Panc1 (cell line): ENCODE data around the gene IFT57. TPM values are rescaled to one million over a fixed set of nuclear protein-coding genes. Genes with fewer than 3 reads are reported as not detected.
A peak's percentile ranks its signal among the peaks of the same experiment; 100 is the strongest.

Experiments used
- ATAC-seq: fragments of 200-7000 bp; cut with Tn5 transposase; 2 replicates; pipeline ENCODE4 v1.9.1; 2020; ENCODE audit warnings: mild to moderate bottlenecking, moderate library complexity
- BruUV-seq: library from RNA; stranded (reverse); fragments of 400-500 nt; replicated peaks from 2 replicates; lab custom pipeline; 2021; lab: Mats Ljungman, UMichigan
- CTCF ChIA-PET: fragments of 300-600 bp; sonication (Branson Sonifier 250); formaldehyde crosslinking; loops from one replicate; lab custom pipeline; 2022; ENCODE audit warnings: antibody characterized with exemption; lab: Charles Lee
- POLR2A ChIA-PET: fragments of 300-600 bp; sonication (Branson Sonifier 250); formaldehyde crosslinking; loops from one replicate; lab custom pipeline; 2022; ENCODE audit warnings: antibody characterized with exemption; lab: Charles Lee
- DNase-seq: peaks from one replicate; pipeline ENCODE4 v3.0.0-alpha.2; 2010; ENCODE audit warnings: low read depth, low spot score
- H3K27ac ChIP-seq: 2 replicates; pipeline ENCODE4 v1.5.1; 2011; ENCODE audit warnings: mild to moderate bottlenecking, low read length, inconsistent platforms
- H3K27me3 ChIP-seq: fragments of 200-500 bp; sonication (Bioruptor generic); 2 replicates; pipeline ENCODE4 v1.6.0; 2014; ENCODE audit warnings: low read length, inconsistent platforms; ENCODE audit not compliant: control insufficient read depth, insufficient read depth
- H3K36me3 ChIP-seq: fragments of 200-500 bp; sonication (Bioruptor generic); 2 replicates; pipeline ENCODE4 v1.5.1; 2014; ENCODE audit warnings: inconsistent platforms, mild to moderate bottlenecking, low read length, moderate library complexity; ENCODE audit not compliant: control insufficient read depth, insufficient read depth
- H3K4me1 ChIP-seq: 2 replicates; pipeline ENCODE4 v1.5.1; 2011; ENCODE audit warnings: inconsistent platforms, mild to moderate bottlenecking, low read length, moderate library complexity; ENCODE audit not compliant: control insufficient read depth, insufficient read depth
- H3K4me3 ChIP-seq, 2 experiments: 2 replicates each; pipeline ENCODE4 v1.5.1; 2011 to 2012; ENCODE audit warnings: low read depth in 2 of 2, low read length in 2 of 2, mild to moderate bottlenecking in 2 of 2, inconsistent platforms in 1 of 2, moderate library complexity in 1 of 2
- H3K9me3 ChIP-seq: fragments of 200-500 bp; sonication (Bioruptor generic); 2 replicates; pipeline ENCODE4 v1.5.1; 2014; ENCODE audit warnings: low read depth, mild to moderate bottlenecking, inconsistent platforms, low read length, moderate library complexity; ENCODE audit not compliant: control insufficient read depth, insufficient read depth
- CTCF ChIP-seq: fragments of 450-650 bp; IDR thresholded peaks from 2 replicates; pipeline ENCODE4 v1.5.1; 2017; ENCODE audit warnings: mild to moderate bottlenecking
- POLR2AphosphoS5 ChIP-seq: IDR thresholded peaks from 2 replicates; pipeline ENCODE4 v1.6.1; 2012; ENCODE audit warnings: mild to moderate bottlenecking, low read depth, low read length, moderate library complexity
- SIN3A ChIP-seq: IDR thresholded peaks from 2 replicates; pipeline ENCODE4 v1.6.1; 2012; ENCODE audit warnings: low read depth, mild to moderate bottlenecking, low read length, moderate library complexity, borderline replicate concordance; ENCODE audit not compliant: insufficient read depth
- TCF7L2 ChIP-seq: IDR thresholded peaks from 2 replicates; pipeline ENCODE4 v1.6.1; 2011; ENCODE audit warnings: mild to moderate bottlenecking, low read depth, low read length, inconsistent platforms
- in situ Hi-C: cut with HindIII; loops from 2 replicates; pipeline ENCODE4 v1.10.0; 2016; ENCODE audit warnings: low sequenced_read_pairs, low pct_unique_long_range_greater_than_20kb
- intact Hi-C: fragments of 100-400 bp; cut with micrococcal nuclease; formaldehyde crosslinking; loops from one replicate; pipeline ENCODE4 v1.10.0; 2022; ENCODE audit not compliant: unreplicated experiment
- total RNA-seq: library from RNA; stranded (reverse); gene quantifications from one replicate; pipeline ENCODE4 v1.2.1, GENCODE V29; 2021; ENCODE audit not compliant: unreplicated experiment
- TF ChIP-seq, protein P1 (sequence below), 2 experiments: IDR thresholded peaks; 2 replicates each; pipeline ENCODE4 v1.6.1; 2011 to 2012; ENCODE audit warnings: low read depth in 2 of 2, control low read depth in 1 of 2, low read length in 1 of 2, mild to moderate bottlenecking in 1 of 2, moderate library complexity in 1 of 2; ENCODE audit not compliant: insufficient read depth in 1 of 2

Gene IFT57
- total RNA-seq, 1 experiment from 2014 or later, result 45.7 TPM

DNA sequence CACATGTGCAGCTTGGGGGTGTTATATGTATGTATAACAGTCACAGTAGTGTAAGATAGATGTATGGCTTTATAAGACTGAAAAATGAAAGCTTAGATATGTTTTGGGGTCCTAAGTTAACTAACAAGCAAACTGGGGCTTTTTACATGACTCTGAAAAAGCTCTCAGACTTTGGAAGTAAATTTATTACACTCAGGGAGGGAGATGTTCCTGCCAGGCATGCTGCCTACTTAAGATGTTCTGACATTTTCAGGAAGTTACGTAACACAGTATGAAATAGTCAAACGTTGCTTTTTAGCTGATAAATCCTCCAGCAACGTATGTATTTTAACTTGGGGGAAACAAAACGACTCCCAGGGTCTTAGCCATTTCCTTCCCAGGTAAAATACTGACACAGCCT is 1.7 kb upstream of the IFT57 start:
- TF ChIP-seq SIN3A (no peak), TCF7L2 (no peak), CTCF (no peak), POLR2AphosphoS5 (no peak)
- TF ChIP-seq, protein P1, sequence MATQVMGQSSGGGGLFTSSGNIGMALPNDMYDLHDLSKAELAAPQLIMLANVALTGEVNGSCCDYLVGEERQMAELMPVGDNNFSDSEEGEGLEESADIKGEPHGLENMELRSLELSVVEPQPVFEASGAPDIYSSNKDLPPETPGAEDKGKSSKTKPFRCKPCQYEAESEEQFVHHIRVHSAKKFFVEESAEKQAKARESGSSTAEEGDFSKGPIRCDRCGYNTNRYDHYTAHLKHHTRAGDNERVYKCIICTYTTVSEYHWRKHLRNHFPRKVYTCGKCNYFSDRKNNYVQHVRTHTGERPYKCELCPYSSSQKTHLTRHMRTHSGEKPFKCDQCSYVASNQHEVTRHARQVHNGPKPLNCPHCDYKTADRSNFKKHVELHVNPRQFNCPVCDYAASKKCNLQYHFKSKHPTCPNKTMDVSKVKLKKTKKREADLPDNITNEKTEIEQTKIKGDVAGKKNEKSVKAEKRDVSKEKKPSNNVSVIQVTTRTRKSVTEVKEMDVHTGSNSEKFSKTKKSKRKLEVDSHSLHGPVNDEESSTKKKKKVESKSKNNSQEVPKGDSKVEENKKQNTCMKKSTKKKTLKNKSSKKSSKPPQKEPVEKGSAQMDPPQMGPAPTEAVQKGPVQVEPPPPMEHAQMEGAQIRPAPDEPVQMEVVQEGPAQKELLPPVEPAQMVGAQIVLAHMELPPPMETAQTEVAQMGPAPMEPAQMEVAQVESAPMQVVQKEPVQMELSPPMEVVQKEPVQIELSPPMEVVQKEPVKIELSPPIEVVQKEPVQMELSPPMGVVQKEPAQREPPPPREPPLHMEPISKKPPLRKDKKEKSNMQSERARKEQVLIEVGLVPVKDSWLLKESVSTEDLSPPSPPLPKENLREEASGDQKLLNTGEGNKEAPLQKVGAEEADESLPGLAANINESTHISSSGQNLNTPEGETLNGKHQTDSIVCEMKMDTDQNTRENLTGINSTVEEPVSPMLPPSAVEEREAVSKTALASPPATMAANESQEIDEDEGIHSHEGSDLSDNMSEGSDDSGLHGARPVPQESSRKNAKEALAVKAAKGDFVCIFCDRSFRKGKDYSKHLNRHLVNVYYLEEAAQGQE (IDR thresholded peaks at IDR 0.05; ENCODE audit: insufficient read depth in 1 of 2, low read depth in 2 of 2, low read length in 1 of 2), result no peak
- no TSS peak for BruUV-seq
- DNase-seq, result no peak
- no peaks in the 10 kb centered on the region for H3K27me3 ChIP-seq
- intact Hi-C loops, result loop anchor here (5.0 kb wide), 2 partner anchors 137 to 183 kb away; no protein-coding TSS in a partner anchor
- POLR2A ChIA-PET, result no interaction called here
- CTCF ChIA-PET, result interaction anchor here (0.6 kb wide), 1 partner anchor 291 kb away, joined by 7 read pairs; no protein-coding TSS in a partner anchor
- no peak for ATAC-seq
- H3K4me1 ChIP-seq, result peaks cover 30% of the 10 kb centered on the region
- in situ Hi-C loops, result no loop called here
- no peak overlapping the region for H3K4me3 ChIP-seq
- no peaks in the 10 kb centered on the region for H3K9me3 ChIP-seq
- H3K36me3 ChIP-seq, result no peaks in the 10 kb centered on the region; the same call in 1 of the 2 replicates
- H3K27ac ChIP-seq, result no peak overlapping the region; the same call in 1 of the 2 replicates

- ChIA-PET POLR2A (no interaction called here), CTCF (no interaction called here)
- Histone ChIP-seq H3K9me3 (no peaks in the 10 kb centered on the region), H3K36me3 (no peaks in the 10 kb centered on the region; the same call in 1 of the 2 replicates), H3K27me3 (no peaks in the 10 kb centered on the region), H3K4me3 (peak overlapping the region; percentile 67 to 96), H3K4me1 (peaks cover 30% of the 10 kb centered on the region), H3K27ac (peak overlapping the region; percentile 78)
- ATAC-seq, result peak; percentile 48
- intact Hi-C loops, result loop anchor here (5.0 kb wide), 2 partner anchors 136 to 184 kb away; no protein-coding TSS in a partner anchor
- in situ Hi-C loops, result no loop called here
- BruUV-seq, result no TSS peak
- DNase-seq, result no peak
- TF ChIP-seq, protein P1 (IDR thresholded peaks at IDR 0.05; ENCODE audit: insufficient read depth in 1 of 2, low read depth in 2 of 2, low read length in 1 of 2), result no peak
- TF ChIP-seq POLR2AphosphoS5 (no peak), CTCF (no peak), TCF7L2 (no peak), SIN3A (no peak)
Measured at GRCh38 chr3:108222853-108223565, 785 bp upstream of the IFT57 start.
